Lower leg skin (tissue), 4 donors: ENCODE results near the gene TXNRD2. TPM values are rescaled to one million over a fixed set of nuclear protein-coding genes. Genes with fewer than 3 reads are reported as not detected.

Experiments used
- DNase-seq, 2 donors: peaks; one replicate each; pipeline ENCODE4 v3.0.0-alpha.2; 2019; ENCODE audit warnings: low spot score in 2 of 2
- H3K4me3 ChIP-seq: fragments of 200-600 bp; sonication (generic); 2 replicates; pipeline ENCODE4 v1.5.1; 2017; ENCODE audit warnings: mild to moderate bottlenecking, low read depth; ENCODE audit not compliant: poor library complexity, severe bottlenecking
- POLR2A ChIP-seq, 2 donors: fragments of 450-650 bp; IDR thresholded peaks; one replicate each; pipeline ENCODE4 v1.6.1; 2016 to 2017; ENCODE audit warnings: antibody characterized with exemption in 2 of 2, mild to moderate bottlenecking in 1 of 2, moderate library complexity in 1 of 2
- WGBS, 2 donors: methylation state at CpG; one replicate each; pipeline ENCODE4 v1.1.5; 2018; 5-methylcytosine and 5-hydroxymethylcytosine counted together
- intact Hi-C: fragments of 100-400 bp; cut with DNase I; formaldehyde crosslinking; loops from one replicate; pipeline ENCODE4 v1.15.0; 2023; ENCODE audit warnings: low total_unique reads
- total RNA-seq, 4 donors: library from RNA; depleted of rRNA; stranded (reverse); fragments of >200 nt; gene quantifications; one replicate each; pipeline ENCODE4 v1.1.0, GENCODE V29; 2016
- TF ChIP-seq, protein P1 (sequence below), 3 donors: fragments of 450-650 bp; IDR thresholded peaks; one replicate each; pipeline ENCODE4 v1.5.1; 2016; ENCODE audit warnings: antibody characterized with exemption in 3 of 3, mild to moderate bottlenecking in 3 of 3, moderate library complexity in 2 of 3

TXNRD2 gene
- total RNA-seq, 4 donors from 2014 or later, result 10.9 to 16.8 (median 15.2) TPM

DNA sequence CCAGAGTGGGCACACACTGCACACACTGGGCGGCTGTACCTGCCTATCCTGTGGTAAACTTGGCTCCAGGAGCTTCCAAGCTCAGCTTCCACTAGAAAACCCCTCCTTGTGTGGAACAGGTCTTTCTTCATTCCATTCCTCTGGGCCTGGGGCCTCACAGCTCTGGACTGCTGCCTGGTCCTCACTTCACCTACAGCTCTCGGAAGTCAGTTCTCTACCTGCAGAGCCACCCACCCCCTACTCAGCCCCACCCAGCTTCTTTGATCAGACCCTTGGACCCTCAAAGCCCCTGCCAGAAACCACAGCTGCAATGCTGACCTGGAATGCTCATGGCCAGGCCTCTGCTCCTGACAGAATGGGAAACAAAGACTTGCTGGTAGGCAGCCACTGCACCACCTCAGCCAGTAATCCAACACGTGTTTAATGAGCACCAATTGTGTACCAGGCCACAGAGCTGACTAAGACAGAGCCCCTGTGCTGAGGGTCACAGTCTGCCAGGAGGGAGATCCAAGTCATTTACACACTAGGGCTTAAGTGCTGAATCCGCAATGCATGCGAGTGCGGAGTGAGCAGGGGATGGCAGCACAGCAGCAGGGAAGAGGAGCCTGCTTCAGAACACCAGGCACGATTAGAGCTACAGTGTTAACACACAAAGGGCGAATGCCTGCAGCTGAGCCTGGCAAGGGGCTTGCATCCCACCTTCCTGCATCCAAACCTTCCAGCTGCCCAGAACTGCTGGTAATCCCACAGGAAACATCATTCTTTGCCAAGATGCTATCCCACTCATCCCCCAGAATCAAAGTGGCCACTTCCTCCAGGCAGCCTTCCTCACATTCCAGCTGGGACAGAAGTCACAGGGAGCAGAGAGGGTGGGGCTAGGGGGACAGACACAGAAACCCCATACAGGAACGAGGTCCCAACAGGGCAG is 91.5 kb downstream of the TXNRD2 start:
- no peak overlapping the region for H3K4me3 ChIP-seq
- TF ChIP-seq, protein P1, sequence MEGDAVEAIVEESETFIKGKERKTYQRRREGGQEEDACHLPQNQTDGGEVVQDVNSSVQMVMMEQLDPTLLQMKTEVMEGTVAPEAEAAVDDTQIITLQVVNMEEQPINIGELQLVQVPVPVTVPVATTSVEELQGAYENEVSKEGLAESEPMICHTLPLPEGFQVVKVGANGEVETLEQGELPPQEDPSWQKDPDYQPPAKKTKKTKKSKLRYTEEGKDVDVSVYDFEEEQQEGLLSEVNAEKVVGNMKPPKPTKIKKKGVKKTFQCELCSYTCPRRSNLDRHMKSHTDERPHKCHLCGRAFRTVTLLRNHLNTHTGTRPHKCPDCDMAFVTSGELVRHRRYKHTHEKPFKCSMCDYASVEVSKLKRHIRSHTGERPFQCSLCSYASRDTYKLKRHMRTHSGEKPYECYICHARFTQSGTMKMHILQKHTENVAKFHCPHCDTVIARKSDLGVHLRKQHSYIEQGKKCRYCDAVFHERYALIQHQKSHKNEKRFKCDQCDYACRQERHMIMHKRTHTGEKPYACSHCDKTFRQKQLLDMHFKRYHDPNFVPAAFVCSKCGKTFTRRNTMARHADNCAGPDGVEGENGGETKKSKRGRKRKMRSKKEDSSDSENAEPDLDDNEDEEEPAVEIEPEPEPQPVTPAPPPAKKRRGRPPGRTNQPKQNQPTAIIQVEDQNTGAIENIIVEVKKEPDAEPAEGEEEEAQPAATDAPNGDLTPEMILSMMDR (IDR thresholded peaks at IDR 0.05), result no peak
- no peak for TF ChIP-seq POLR2A (IDR thresholded peaks at IDR 0.05)
- 58 to 59% methylated on average over 9 of the region's 9 CpGs for whole genome bisulfite sequencing, 2 donors
- intact Hi-C loops, result no loop called here
- peak in 1 of 2 donors; percentile 71 for DNase-seq

DNA sequence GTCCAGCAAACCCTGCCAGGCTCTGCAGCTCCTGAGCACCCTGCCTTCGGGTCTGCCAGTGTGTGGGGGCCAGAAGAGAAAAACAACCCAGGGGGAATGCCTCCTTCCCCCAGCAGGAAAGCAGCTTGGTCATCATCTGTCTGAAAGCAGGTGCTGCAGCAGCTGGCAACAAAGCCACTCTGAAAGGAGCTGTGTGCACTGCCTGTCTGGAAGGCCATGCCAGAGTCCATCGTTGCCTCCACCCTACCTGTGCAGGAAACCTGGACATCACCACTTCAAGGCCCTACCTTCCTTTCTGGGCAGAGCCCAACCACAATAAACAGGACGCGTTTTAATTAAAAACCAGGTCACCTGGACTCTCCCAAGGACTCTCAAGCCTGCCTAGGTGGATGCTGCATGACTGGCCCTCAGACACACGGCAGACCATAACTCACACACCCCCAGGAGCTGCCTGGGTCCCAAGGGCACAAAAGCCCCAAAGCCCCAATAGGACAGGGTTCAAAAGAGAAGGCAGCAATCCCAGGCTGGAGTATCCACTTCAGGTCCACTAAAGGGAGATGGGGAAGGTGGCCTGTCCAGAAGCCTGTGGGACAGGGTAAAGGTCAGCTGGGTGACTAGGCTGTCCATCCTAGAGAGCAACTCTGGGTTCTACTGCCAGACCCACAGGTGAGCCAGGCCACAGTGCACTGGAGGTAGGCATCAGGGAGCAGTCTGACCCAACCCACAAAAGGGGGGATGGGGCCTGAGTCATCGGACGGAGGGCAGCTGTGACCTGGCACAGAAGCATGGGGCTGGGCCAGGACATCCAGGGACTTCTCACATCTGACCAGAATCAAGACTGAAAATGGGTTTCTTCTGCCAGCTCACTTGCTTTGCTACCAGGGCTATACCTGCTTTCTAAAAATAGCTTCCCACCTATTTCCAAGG is 93.1 kb downstream of the TXNRD2 start:
- intact Hi-C loops, result no loop called here
- H3K4me3 ChIP-seq, result no peak overlapping the region
- WGBS, 2 donors, result 32 to 42% methylated on average over 7 of the region's 7 CpGs
- TF ChIP-seq, protein P1 (IDR thresholded peaks at IDR 0.05), result no peak
- TF ChIP-seq POLR2A (IDR thresholded peaks at IDR 0.05), result no peak
- peak in 1 of 2 donors; percentile 16 for DNase-seq

DNA sequence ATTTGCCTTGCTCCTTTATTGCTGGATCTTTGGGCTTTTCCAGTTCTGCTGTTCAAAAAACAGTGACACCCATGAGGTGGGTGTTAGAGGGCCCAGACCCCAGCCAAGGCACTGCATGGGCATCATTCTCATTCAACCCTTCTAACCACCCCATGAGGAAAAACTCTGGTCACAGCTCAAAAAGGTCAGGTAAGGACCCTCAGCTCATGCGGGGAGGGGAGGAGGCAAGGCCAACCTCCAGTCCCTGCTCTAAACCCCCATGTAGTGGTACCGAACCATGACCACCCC is 94.3 kb downstream of the TXNRD2 start:
- DNase-seq, result no peak
- TF ChIP-seq, protein P1 (IDR thresholded peaks at IDR 0.05), result no peak
- no peak for TF ChIP-seq POLR2A (IDR thresholded peaks at IDR 0.05)
- intact Hi-C loops, result no loop called here
- WGBS, 2 donors, result 100% methylated on average over 2 of the region's 2 CpGs
- H3K4me3 ChIP-seq, result no peak overlapping the region

DNA sequence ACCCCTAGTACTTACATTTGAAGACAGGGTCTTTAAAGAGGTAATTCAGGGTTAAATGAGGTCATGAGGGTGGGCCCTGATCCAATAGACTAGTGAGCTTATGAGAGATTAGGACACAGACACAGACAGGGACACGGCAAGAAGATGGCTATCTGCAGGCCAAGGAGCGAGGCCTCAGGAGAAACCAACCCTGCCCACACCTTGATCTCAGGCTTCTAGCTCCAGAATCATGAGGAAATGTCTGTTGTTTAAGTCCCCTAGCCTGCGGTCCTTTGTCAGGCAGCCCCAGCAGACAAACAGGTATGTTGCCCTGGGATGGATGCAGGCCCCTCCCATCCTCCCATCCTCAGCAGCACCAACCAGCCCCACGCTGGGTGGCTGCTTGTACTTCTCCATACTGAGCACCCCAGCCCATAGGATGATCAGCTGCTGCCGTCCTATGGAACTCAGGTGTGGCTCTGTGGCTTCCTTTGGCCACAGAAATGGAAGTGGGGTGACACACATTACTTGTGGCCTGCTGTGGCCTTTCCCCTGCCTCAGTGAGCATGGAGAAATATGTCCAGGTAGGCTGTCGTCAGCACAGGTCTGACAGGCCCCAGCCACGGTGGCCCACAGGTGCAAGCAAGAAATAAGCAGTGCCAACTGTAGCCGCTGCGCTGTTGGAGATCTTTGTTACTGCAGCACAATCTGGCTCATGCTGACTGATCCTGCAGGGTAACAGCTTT is 94.8 kb downstream of the TXNRD2 start:
- DNase-seq, result no peak
- intact Hi-C loops, result no loop called here
- no peak for TF ChIP-seq POLR2A (IDR thresholded peaks at IDR 0.05)
- TF ChIP-seq, protein P1 (IDR thresholded peaks at IDR 0.05), result no peak
- 92 to 94% methylated on average over 9 of the region's 9 CpGs for WGBS, 2 donors
- H3K4me3 ChIP-seq, result no peak overlapping the region

DNA sequence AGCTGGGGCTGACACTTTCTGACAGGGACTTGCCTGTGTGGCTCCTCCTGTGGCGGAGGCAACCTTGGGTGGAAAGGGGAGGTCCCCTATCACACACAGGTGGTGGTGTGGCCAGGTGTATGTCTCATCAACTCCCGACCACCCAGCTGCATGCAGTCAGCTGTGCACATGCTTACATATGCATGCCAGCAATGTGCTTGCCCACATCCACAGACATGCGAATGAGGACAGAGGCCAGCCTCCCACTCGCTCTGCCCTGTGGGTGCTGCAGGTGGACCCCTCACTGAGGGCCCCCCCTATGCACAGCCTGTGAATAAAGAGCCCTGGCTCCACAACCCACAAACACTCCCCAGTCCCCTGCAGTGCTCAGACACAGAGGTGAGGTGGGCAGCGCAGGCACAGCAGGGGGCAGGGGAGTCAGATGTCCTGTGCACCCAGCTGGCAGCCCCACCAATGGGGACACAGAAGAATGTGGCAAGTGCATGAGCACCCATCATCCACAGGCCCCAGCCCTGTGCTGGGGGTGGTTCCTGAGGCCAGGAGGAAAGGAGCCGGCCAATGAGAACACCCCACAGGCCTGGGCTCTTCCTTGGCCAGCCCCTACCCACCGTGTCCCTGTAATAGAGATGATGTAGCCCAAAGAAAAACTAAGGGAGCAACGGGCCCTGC is 96.4 kb downstream of the TXNRD2 start:
- no peak for DNase-seq
- no peak for TF ChIP-seq POLR2A (IDR thresholded peaks at IDR 0.05)
- TF ChIP-seq, protein P1 (IDR thresholded peaks at IDR 0.05), result no peak
- 76 to 83% methylated on average over 7 to 8 of the region's 8 CpGs for WGBS, 2 donors
- intact Hi-C loops, result no loop called here
- no peak overlapping the region for H3K4me3 ChIP-seq
